ENCODE data around the gene DBX1.
A peak's percentile ranks its signal among the peaks of the same experiment; 100 is the strongest.

The DBX1 gene

DNA sequence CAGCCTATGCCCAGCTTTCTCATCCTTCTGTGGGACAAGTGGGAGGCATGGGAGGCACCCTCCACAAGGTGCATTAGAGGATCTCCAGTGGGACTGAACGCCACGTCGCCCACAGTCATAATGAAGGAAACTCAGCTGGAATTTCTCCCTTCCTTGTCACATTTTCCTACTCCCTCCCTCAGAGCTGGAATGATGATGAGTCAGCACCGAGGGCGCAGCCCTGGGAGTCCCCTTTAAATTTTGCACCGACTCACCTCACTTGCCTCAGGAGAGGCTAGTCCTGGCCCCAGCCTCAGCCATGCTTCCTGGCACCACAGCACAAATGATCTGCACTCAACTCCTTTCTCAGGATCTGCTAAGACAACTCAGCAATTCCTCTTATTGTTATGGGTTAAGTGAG lies 34.3 kb downstream of the DBX1 start:
- no peak overlapping the region for H3K18ac ChIP-seq (ENCODE audit: low read length)
- no peaks in the 10 kb centered on the region for H3K4me1 ChIP-seq (ENCODE audit: control insufficient read depth, low read depth, low read length)
- H3K9ac ChIP-seq (ENCODE audit: low read length): no peak overlapping the region
- H2AK5ac ChIP-seq (ENCODE audit: low read length): no peak overlapping the region
- H2BK120ac ChIP-seq (ENCODE audit: low read depth, low read length): no peak overlapping the region
- no peak overlapping the region for H2BK15ac ChIP-seq (replicated peaks; ENCODE audit: low read depth)
- no peak overlapping the region for H3K4me3 ChIP-seq (ENCODE audit: low read length)
- no peaks in the 10 kb centered on the region for H3K27me3 ChIP-seq (ENCODE audit: insufficient read depth, low read length, poor library complexity)
- no peaks in the 10 kb centered on the region for H3K79me1 ChIP-seq (ENCODE audit: low read length)
- H3K23ac ChIP-seq (ENCODE audit: low read length): no peak overlapping the region
- H3K36me3 ChIP-seq (ENCODE audit: control insufficient read depth, insufficient read depth, low read length): no peaks in the 10 kb centered on the region
- H3K4ac ChIP-seq (ENCODE audit: low read depth, low read length): no peak overlapping the region
- DNase-seq: peak; percentile 71
- H3K79me2 ChIP-seq (ENCODE audit: control insufficient read depth, insufficient read depth, low read length): no peaks in the 10 kb centered on the region
- H3K4me2 ChIP-seq (ENCODE audit: low read length): no peak overlapping the region
- no peak overlapping the region for H4K8ac ChIP-seq (ENCODE audit: low read depth, low read length)
- H2BK5ac ChIP-seq (ENCODE audit: low read length): no peak overlapping the region
- WGBS (ENCODE audit: extremely low coverage, insufficient coverage, low lambda C conversion rate): no CpG with 5 or more reads among the region's 6 CpGs
- H3K27ac ChIP-seq (ENCODE audit: low read depth, low read length): no peak overlapping the region
- no peak overlapping the region for H3K56ac ChIP-seq (ENCODE audit: low read length)
- H4K5ac ChIP-seq (ENCODE audit: low read length): no peak overlapping the region

DNA sequence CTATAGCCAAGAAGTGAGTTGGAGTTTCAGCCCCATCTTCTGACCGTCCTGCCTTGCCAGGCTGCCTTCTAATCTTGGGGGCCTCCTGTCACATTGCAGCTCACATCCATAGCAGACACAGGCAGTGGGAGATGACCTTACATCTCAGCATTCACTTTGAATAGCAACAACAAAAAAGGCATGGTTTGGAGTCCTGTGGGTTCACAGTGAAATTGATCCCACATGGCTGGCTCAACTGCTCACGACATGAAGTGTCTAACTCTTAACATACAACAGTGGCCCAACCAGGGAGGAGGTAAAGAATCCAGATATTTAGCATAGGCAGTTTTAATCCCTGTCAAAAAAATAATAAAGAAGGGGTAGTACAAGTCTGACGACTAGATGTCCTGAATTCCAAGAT lies 38.1 kb downstream of the DBX1 start:
- DNase-seq: no peak

GRCh38 chr11:20120134-20120925 lies 39.9 kb downstream of the DBX1 start:
- H4K8ac ChIP-seq (ENCODE audit: low read depth, low read length): no peak overlapping the region
- no peaks in the 10 kb centered on the region for H3K4me1 ChIP-seq (ENCODE audit: control insufficient read depth, low read depth, low read length)
- no peak for DNase-seq
- H3K56ac ChIP-seq (ENCODE audit: low read length): no peak overlapping the region
- H3K4me3 ChIP-seq (ENCODE audit: low read length): no peak overlapping the region
- no peak overlapping the region for H3K9ac ChIP-seq (ENCODE audit: low read length)
- H4K5ac ChIP-seq (ENCODE audit: low read length): no peak overlapping the region
- no CpG with 5 or more reads among the region's 7 CpGs for WGBS (ENCODE audit: extremely low coverage, insufficient coverage, low lambda C conversion rate)
- H2BK5ac ChIP-seq (ENCODE audit: low read length): no peak overlapping the region
- H2BK120ac ChIP-seq (ENCODE audit: low read depth, low read length): no peak overlapping the region
- no peak overlapping the region for H2BK15ac ChIP-seq (replicated peaks; ENCODE audit: low read depth)
- H3K23ac ChIP-seq (ENCODE audit: low read length): no peak overlapping the region
- H3K79me1 ChIP-seq (ENCODE audit: low read length): no peaks in the 10 kb centered on the region
- no peaks in the 10 kb centered on the region for H3K27me3 ChIP-seq (ENCODE audit: insufficient read depth, low read length, poor library complexity)
- no peak overlapping the region for H2AK5ac ChIP-seq (ENCODE audit: low read length)
- no peak overlapping the region for H3K4ac ChIP-seq (ENCODE audit: low read depth, low read length)
- H3K4me2 ChIP-seq (ENCODE audit: low read length): no peak overlapping the region
- H3K18ac ChIP-seq (ENCODE audit: low read length): no peak overlapping the region
- H3K36me3 ChIP-seq (ENCODE audit: control insufficient read depth, insufficient read depth, low read length): peaks cover 6% of the 10 kb centered on the region
- no peak overlapping the region for H3K27ac ChIP-seq (ENCODE audit: low read depth, low read length)
- H3K79me2 ChIP-seq (ENCODE audit: control insufficient read depth, insufficient read depth, low read length): no peaks in the 10 kb centered on the region

More for the DNA sequence above, 38.1 kb downstream of the DBX1 start:
- Histone ChIP-seq H3K27me3 (ENCODE audit: insufficient read depth, low read length, poor library complexity) (no peaks in the 10 kb centered on the region), H3K36me3 (ENCODE audit: control insufficient read depth, insufficient read depth, low read length) (peaks cover 6% of the 10 kb centered on the region), H3K18ac (ENCODE audit: low read length) (no peak overlapping the region), H3K4ac (ENCODE audit: low read depth, low read length) (no peak overlapping the region), H3K4me2 (ENCODE audit: low read length) (no peak overlapping the region), H2BK120ac (ENCODE audit: low read depth, low read length) (no peak overlapping the region), H3K4me1 (ENCODE audit: control insufficient read depth, low read depth, low read length) (no peaks in the 10 kb centered on the region), H3K9ac (ENCODE audit: low read length) (no peak overlapping the region), H2BK5ac (ENCODE audit: low read length) (no peak overlapping the region), H3K23ac (ENCODE audit: low read length) (no peak overlapping the region), H3K56ac (ENCODE audit: low read length) (no peak overlapping the region), H3K4me3 (ENCODE audit: low read length) (no peak overlapping the region), H3K27ac (ENCODE audit: low read depth, low read length) (no peak overlapping the region), H2BK15ac (replicated peaks; ENCODE audit: low read depth) (no peak overlapping the region), H4K8ac (ENCODE audit: low read depth, low read length) (no peak overlapping the region), H2AK5ac (ENCODE audit: low read length) (no peak overlapping the region), H3K79me2 (ENCODE audit: control insufficient read depth, insufficient read depth, low read length) (no peaks in the 10 kb centered on the region), H4K5ac (ENCODE audit: low read length) (no peak overlapping the region), H3K79me1 (ENCODE audit: low read length) (no peaks in the 10 kb centered on the region)
- no CpG with 5 or more reads among the region's 3 CpGs for WGBS (ENCODE audit: extremely low coverage, insufficient coverage, low lambda C conversion rate)

DNA sequence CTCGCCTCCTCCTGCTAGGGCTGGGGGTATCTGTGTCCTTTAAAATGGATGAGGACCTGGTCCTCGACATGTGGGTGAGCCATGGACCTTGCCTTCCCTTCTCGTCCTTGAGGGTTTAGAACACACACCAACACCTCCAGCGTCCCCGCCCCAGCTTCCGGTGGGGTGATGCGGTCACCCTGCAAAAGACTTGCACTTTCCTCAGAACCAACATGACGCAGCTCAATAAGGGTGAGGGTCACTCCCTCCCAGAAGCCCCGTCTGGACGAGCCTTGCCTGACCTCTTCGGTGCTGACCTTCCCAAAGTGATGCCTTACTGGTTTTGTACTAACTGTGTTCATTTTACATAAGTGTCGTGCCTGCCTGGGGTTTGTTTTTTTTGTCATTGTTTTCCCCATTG lies 41.0 kb downstream of the DBX1 start:
- Histone ChIP-seq H4K5ac (ENCODE audit: low read length) (no peak overlapping the region), H4K8ac (ENCODE audit: low read depth, low read length) (no peak overlapping the region), H3K36me3 (ENCODE audit: control insufficient read depth, insufficient read depth, low read length) (peaks cover 7% of the 10 kb centered on the region), H3K9ac (ENCODE audit: low read length) (no peak overlapping the region), H2AK5ac (ENCODE audit: low read length) (no peak overlapping the region), H2BK120ac (ENCODE audit: low read depth, low read length) (no peak overlapping the region), H3K4me2 (ENCODE audit: low read length) (no peak overlapping the region), H3K4me3 (ENCODE audit: low read length) (no peak overlapping the region), H3K79me1 (ENCODE audit: low read length) (no peaks in the 10 kb centered on the region), H3K27ac (ENCODE audit: low read depth, low read length) (no peak overlapping the region), H3K4ac (ENCODE audit: low read depth, low read length) (no peak overlapping the region), H3K27me3 (ENCODE audit: insufficient read depth, low read length, poor library complexity) (no peaks in the 10 kb centered on the region), H3K23ac (ENCODE audit: low read length) (no peak overlapping the region), H2BK15ac (replicated peaks; ENCODE audit: low read depth) (no peak overlapping the region), H2BK5ac (ENCODE audit: low read length) (no peak overlapping the region), H3K79me2 (ENCODE audit: control insufficient read depth, insufficient read depth, low read length) (no peaks in the 10 kb centered on the region), H3K18ac (ENCODE audit: low read length) (no peak overlapping the region), H3K56ac (ENCODE audit: low read length) (no peak overlapping the region), H3K4me1 (ENCODE audit: control insufficient read depth, low read depth, low read length) (no peaks in the 10 kb centered on the region)
- no peak for DNase-seq
- no CpG with 5 or more reads among the region's 12 CpGs for WGBS (ENCODE audit: extremely low coverage, insufficient coverage, low lambda C conversion rate)

DNA sequence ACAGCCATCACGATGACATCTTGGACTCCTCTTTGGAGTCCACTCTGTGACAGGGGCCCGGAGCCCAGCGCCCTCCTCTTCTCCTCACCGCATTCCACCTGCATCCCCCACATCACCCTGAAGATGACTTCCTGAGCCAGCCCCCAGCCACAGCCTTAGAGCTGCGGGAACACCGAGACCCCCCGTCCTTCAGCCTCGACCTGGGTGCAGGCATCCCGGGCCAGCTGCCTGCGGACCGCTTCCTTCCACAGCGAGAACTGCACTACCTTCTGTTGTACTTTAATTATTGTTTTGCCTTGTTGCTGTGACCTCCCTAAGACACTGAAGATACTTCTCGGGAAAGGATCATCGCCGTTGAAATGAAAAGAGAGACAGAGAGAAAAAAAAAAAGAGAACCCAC lies 42.1 kb downstream of the DBX1 start:
- Histone ChIP-seq H3K18ac (ENCODE audit: low read length) (no peak overlapping the region), H3K79me1 (ENCODE audit: low read length) (no peaks in the 10 kb centered on the region), H2AK5ac (ENCODE audit: low read length) (no peak overlapping the region), H3K56ac (ENCODE audit: low read length) (no peak overlapping the region), H3K36me3 (ENCODE audit: control insufficient read depth, insufficient read depth, low read length) (peaks cover 7% of the 10 kb centered on the region), H3K4me1 (ENCODE audit: control insufficient read depth, low read depth, low read length) (no peaks in the 10 kb centered on the region), H2BK120ac (ENCODE audit: low read depth, low read length) (no peak overlapping the region), H3K4me2 (ENCODE audit: low read length) (no peak overlapping the region), H3K9ac (ENCODE audit: low read length) (no peak overlapping the region), H3K27me3 (ENCODE audit: insufficient read depth, low read length, poor library complexity) (no peaks in the 10 kb centered on the region), H3K27ac (ENCODE audit: low read depth, low read length) (no peak overlapping the region), H3K23ac (ENCODE audit: low read length) (no peak overlapping the region), H2BK5ac (ENCODE audit: low read length) (no peak overlapping the region), H3K4me3 (ENCODE audit: low read length) (no peak overlapping the region), H3K4ac (ENCODE audit: low read depth, low read length) (no peak overlapping the region), H4K8ac (ENCODE audit: low read depth, low read length) (no peak overlapping the region), H4K5ac (ENCODE audit: low read length) (no peak overlapping the region), H3K79me2 (ENCODE audit: control insufficient read depth, insufficient read depth, low read length) (no peaks in the 10 kb centered on the region), H2BK15ac (replicated peaks; ENCODE audit: low read depth) (no peak overlapping the region)
- DNase-seq: no peak
- no CpG with 5 or more reads among the region's 15 CpGs for WGBS (ENCODE audit: extremely low coverage, insufficient coverage, low lambda C conversion rate)

DNA sequence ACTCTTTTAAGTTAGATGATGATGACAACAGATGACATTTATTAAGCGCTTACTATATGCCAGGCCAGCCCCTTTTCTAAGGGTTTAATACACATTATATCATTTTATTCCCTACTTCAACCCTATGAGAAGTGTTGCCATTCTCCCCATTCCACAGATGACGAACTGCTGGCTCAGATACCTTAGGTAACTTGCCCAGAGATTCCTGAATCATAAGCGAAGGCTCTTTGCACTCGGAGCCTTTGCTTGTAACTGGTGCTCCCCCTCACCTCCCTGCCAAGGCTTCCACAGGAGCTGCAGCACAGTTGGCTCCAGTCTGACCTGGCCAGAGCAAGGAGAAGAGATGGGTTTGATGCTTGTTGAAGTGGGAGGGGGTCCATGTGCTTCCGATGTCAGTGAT lies 43.0 kb downstream of the DBX1 start:
- Histone ChIP-seq H3K4me2 (ENCODE audit: low read length) (no peak overlapping the region), H3K27me3 (ENCODE audit: insufficient read depth, low read length, poor library complexity) (no peaks in the 10 kb centered on the region), H3K4me3 (ENCODE audit: low read length) (no peak overlapping the region), H3K27ac (ENCODE audit: low read depth, low read length) (no peak overlapping the region), H3K9ac (ENCODE audit: low read length) (no peak overlapping the region), H2AK5ac (ENCODE audit: low read length) (no peak overlapping the region), H2BK120ac (ENCODE audit: low read depth, low read length) (no peak overlapping the region), H3K36me3 (ENCODE audit: control insufficient read depth, insufficient read depth, low read length) (peaks cover 7% of the 10 kb centered on the region), H3K79me2 (ENCODE audit: control insufficient read depth, insufficient read depth, low read length) (no peaks in the 10 kb centered on the region), H3K79me1 (ENCODE audit: low read length) (no peaks in the 10 kb centered on the region), H3K56ac (ENCODE audit: low read length) (no peak overlapping the region), H3K4me1 (ENCODE audit: control insufficient read depth, low read depth, low read length) (no peaks in the 10 kb centered on the region), H4K5ac (ENCODE audit: low read length) (no peak overlapping the region), H4K8ac (ENCODE audit: low read depth, low read length) (no peak overlapping the region), H3K18ac (ENCODE audit: low read length) (no peak overlapping the region), H2BK5ac (ENCODE audit: low read length) (no peak overlapping the region), H3K23ac (ENCODE audit: low read length) (no peak overlapping the region), H2BK15ac (replicated peaks; ENCODE audit: low read depth) (no peak overlapping the region), H3K4ac (ENCODE audit: low read depth, low read length) (no peak overlapping the region)
- no CpG with 5 or more reads among the region's 5 CpGs for WGBS (ENCODE audit: extremely low coverage, insufficient coverage, low lambda C conversion rate)
- no peak for DNase-seq
